Right lobe of liver (tissue), 4 donors: Measurements from ENCODE around the gene RAD18.

ENCODE experiments used
- POLR2A ChIP-seq: fragments of 450-650 bp; IDR thresholded peaks from one replicate; pipeline ENCODE4 v1.6.1; 2017; ENCODE audit warnings: antibody characterized with exemption, mild to moderate bottlenecking
- TF ChIP-seq, protein P1 (sequence below), 4 donors: fragments of 200-600 bp in 3 of 4; fragments of 450-650 bp in 1 of 4; IDR thresholded peaks; one replicate each; pipeline versions ENCODE4 v1.5.1 to v1.8.0; 2016 to 2022; ENCODE audit warnings: antibody characterized with exemption in 4 of 4, mild to moderate bottlenecking in 2 of 4
- donor health status: DM: no; HTN: no; CAD: no.
- donor health status: DM: no; HTN: no; CAD: no.
- donor health status: DM: no; HTN: yes; CAD: no.

DNA sequence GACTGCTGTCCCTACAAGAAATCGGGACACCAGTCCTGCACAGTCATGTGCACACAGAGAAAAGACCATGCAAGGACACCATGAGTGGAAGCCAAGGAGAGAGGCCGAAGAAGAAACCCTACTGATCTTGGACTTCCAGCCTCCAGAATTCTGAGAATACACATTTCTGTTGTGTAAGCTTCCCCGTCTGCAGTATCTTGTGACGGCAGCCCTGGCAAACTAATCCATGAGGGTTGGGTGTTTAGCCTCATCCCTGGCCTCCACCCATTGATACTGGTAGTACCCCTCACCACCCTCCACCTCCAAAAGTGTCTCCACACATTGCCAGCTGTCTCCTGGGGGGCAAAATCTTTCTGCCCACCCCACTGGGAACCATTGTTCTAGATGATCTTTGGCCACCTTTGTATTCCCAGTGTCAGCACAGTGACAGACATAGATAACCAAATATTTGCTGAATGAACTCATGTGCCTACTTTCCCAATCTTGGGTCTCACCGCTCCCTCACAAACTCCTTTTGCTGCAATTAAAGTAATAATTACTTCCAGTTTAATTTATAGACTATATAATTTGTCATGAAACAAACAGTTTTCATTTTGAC lies 83.8 kb downstream of the RAD18 start:
- TF ChIP-seq, protein P1, sequence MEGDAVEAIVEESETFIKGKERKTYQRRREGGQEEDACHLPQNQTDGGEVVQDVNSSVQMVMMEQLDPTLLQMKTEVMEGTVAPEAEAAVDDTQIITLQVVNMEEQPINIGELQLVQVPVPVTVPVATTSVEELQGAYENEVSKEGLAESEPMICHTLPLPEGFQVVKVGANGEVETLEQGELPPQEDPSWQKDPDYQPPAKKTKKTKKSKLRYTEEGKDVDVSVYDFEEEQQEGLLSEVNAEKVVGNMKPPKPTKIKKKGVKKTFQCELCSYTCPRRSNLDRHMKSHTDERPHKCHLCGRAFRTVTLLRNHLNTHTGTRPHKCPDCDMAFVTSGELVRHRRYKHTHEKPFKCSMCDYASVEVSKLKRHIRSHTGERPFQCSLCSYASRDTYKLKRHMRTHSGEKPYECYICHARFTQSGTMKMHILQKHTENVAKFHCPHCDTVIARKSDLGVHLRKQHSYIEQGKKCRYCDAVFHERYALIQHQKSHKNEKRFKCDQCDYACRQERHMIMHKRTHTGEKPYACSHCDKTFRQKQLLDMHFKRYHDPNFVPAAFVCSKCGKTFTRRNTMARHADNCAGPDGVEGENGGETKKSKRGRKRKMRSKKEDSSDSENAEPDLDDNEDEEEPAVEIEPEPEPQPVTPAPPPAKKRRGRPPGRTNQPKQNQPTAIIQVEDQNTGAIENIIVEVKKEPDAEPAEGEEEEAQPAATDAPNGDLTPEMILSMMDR (IDR thresholded peaks at IDR 0.05) = no peak
- no peak for TF ChIP-seq POLR2A
